Choroid plexus epithelial cell (primary cell): ENCODE measurements around the gene AHCTF1.
"Not testable (repeated sequence)": the region's sequence is repeated elsewhere in the genome, so short reads cannot be mapped to it uniquely, and the experiment has no call there.

Experiments used
- DNase-seq: peaks from one replicate; pipeline ENCODE4 v3.0.0-alpha.2; 2010; ENCODE audit warnings: low read depth
- H3K4me3 ChIP-seq: 2 replicates; pipeline ENCODE4 v1.5.1; 2011; ENCODE audit warnings: low read depth, mild to moderate bottlenecking, control low read depth, low read length, moderate library complexity
- CTCF ChIP-seq: conservative IDR thresholded peaks from 2 replicates; pipeline ENCODE4 v1.5.1; 2011; ENCODE audit warnings: low read depth, mild to moderate bottlenecking, control low read depth, inconsistent platforms, low read length, moderate library complexity

Gene AHCTF1

GRCh38 chr1:246875041-246876026 lies 56.4 kb downstream of the AHCTF1 start:
- no peak for TF ChIP-seq CTCF
- peak; percentile 70 for DNase-seq
- no peak overlapping the region for H3K4me3 ChIP-seq

GRCh38 chr1:246865921-246866320 lies 65.8 kb downstream of the AHCTF1 start:
- no peak for DNase-seq
- TF ChIP-seq CTCF = no peak
- no peak overlapping the region for H3K4me3 ChIP-seq

- DNase-seq, H3K4me3 ChIP-seq: not testable (repeated sequence)
These were observed 68.0 kb downstream of the AHCTF1 start for GRCh38 chr1:246863791-246864190.

- TF ChIP-seq CTCF = no peak
These were observed 71.3 kb downstream of the AHCTF1 start for GRCh38 chr1:246860401-246860800.

GRCh38 chr1:246856371-246856770 lies 75.4 kb downstream of the AHCTF1 start:
- no peak overlapping the region for H3K4me3 ChIP-seq
- DNase-seq = no peak
- TF ChIP-seq CTCF = no peak

More at GRCh38 chr1:246860401-246860800, 71.3 kb downstream of the AHCTF1 start:
- H3K4me3 ChIP-seq = no peak overlapping the region
- peak; percentile 50 for DNase-seq

- not testable (repeated sequence) for H3K4me3 ChIP-seq, DNase-seq
These were observed 81.1 kb downstream of the AHCTF1 start for GRCh38 chr1:246850640-246851039.

GRCh38 chr1:246843876-246844275 lies 87.9 kb downstream of the AHCTF1 start:
- no peak for TF ChIP-seq CTCF
- no peak for DNase-seq
- no peak overlapping the region for H3K4me3 ChIP-seq

- not testable (repeated sequence) for DNase-seq, H3K4me3 ChIP-seq
These were observed 91.0 kb downstream of the AHCTF1 start for GRCh38 chr1:246840761-246841160.
